ENCODE data around the gene CDKAL1.

- TF ChIP-seq REST (IDR thresholded peaks at IDR 0.05; ENCODE audit: insufficient read depth in 1 of 2, low read depth in 2 of 2, low read length in 2 of 2) (no peak), POLR2AphosphoS5 (IDR thresholded peaks at IDR 0.05; ENCODE audit: low read depth, low read length) (no peak), TAF1 (IDR thresholded peaks at IDR 0.05; ENCODE audit: borderline replicate concordance, insufficient read depth, low read length) (no peak), SIN3A (IDR thresholded peaks at IDR 0.05; ENCODE audit: borderline replicate concordance, insufficient read depth, low read length) (no peak)
These were observed 561.2 kb downstream of the CDKAL1 start for GRCh38 chr6:21095462-21095861.
